ENCODE data around the gene MACROD2. TPM values are rescaled to one million over a fixed set of nuclear protein-coding genes. Genes with fewer than 3 reads are reported as not detected.

MACROD2 gene
- total RNA-seq, 1 donor from 2014 or later, result not detected

GRCh38 chr20:15287329-15287728 is 1292.0 kb downstream of the MACROD2 start:
- no peaks in the 10 kb centered on the region for H3K4me1 Mint-ChIP-seq (ENCODE audit: low read depth)

GRCh38 chr20:15288106-15288505 is 1292.8 kb downstream of the MACROD2 start:
- no peak for DNase-seq (ENCODE audit: low spot score)
- Mint-ChIP-seq H3K27ac (no peak overlapping the region), H3K4me3 (ENCODE audit: low read depth) (no peak overlapping the region), H3K36me3 (ENCODE audit: low read depth) (no peaks in the 10 kb centered on the region), H3K27me3 (ENCODE audit: low read depth) (no peaks in the 10 kb centered on the region), H3K9me3 (peaks cover 20% of the 10 kb centered on the region), H3K4me1 (ENCODE audit: low read depth) (no peaks in the 10 kb centered on the region)
- intact Hi-C loops (cut with micrococcal nuclease), result no loop called here

More at GRCh38 chr20:15287329-15287728, 1292.0 kb downstream of the MACROD2 start:
- intact Hi-C loops (cut with micrococcal nuclease), result no loop called here
- Mint-ChIP-seq H3K27me3 (ENCODE audit: low read depth) (no peaks in the 10 kb centered on the region), H3K27ac (no peak overlapping the region), H3K9me3 (peaks cover 26% of the 10 kb centered on the region), H3K36me3 (ENCODE audit: low read depth) (no peaks in the 10 kb centered on the region), H3K4me3 (ENCODE audit: low read depth) (no peak overlapping the region)
- no peak for DNase-seq (ENCODE audit: low spot score)

- peaks cover 17% of the 10 kb centered on the region for H3K9me3 Mint-ChIP-seq
- no peak overlapping the region for H3K27ac Mint-ChIP-seq
- intact Hi-C loops (cut with micrococcal nuclease), result no loop called here
Observed at GRCh38 chr20:15289337-15289736, 1294.0 kb downstream of the MACROD2 start.

GRCh38 chr20:15292405-15292804 is 1297.1 kb downstream of the MACROD2 start:
- Mint-ChIP-seq H3K4me1 (ENCODE audit: low read depth) (no peaks in the 10 kb centered on the region), H3K27ac (no peak overlapping the region)

More at GRCh38 chr20:15289337-15289736, 1294.0 kb downstream of the MACROD2 start:
- no peak for DNase-seq (ENCODE audit: low spot score)
- no peak overlapping the region for H3K4me3 Mint-ChIP-seq (ENCODE audit: low read depth)
- H3K36me3 Mint-ChIP-seq (ENCODE audit: low read depth), result no peaks in the 10 kb centered on the region
- H3K27me3 Mint-ChIP-seq (ENCODE audit: low read depth), result no peaks in the 10 kb centered on the region
- H3K4me1 Mint-ChIP-seq (ENCODE audit: low read depth), result no peaks in the 10 kb centered on the region

GRCh38 chr20:15296422-15296821 is 1301.1 kb downstream of the MACROD2 start:
- Mint-ChIP-seq H3K4me1 (ENCODE audit: low read depth) (no peaks in the 10 kb centered on the region), H3K27ac (no peak overlapping the region), H3K9me3 (peaks cover 17% of the 10 kb centered on the region), H3K4me3 (ENCODE audit: low read depth) (no peak overlapping the region), H3K27me3 (ENCODE audit: low read depth) (no peaks in the 10 kb centered on the region), H3K36me3 (ENCODE audit: low read depth) (no peaks in the 10 kb centered on the region)
- DNase-seq (ENCODE audit: low spot score), result no peak
- intact Hi-C loops (cut with micrococcal nuclease), result no loop called here

More at GRCh38 chr20:15292405-15292804, 1297.1 kb downstream of the MACROD2 start:
- no peak for DNase-seq (ENCODE audit: low spot score)
- Mint-ChIP-seq H3K4me3 (ENCODE audit: low read depth) (no peak overlapping the region), H3K36me3 (ENCODE audit: low read depth) (no peaks in the 10 kb centered on the region), H3K9me3 (peaks cover 23% of the 10 kb centered on the region), H3K27me3 (ENCODE audit: low read depth) (no peaks in the 10 kb centered on the region)
- intact Hi-C loops (cut with micrococcal nuclease), result no loop called here

- intact Hi-C loops (cut with micrococcal nuclease), result no loop called here
Observed at GRCh38 chr20:15297059-15297875, 1302.0 kb downstream of the MACROD2 start.

GRCh38 chr20:15302075-15302474 is 1306.8 kb downstream of the MACROD2 start:
- Mint-ChIP-seq H3K27me3 (ENCODE audit: low read depth) (no peaks in the 10 kb centered on the region), H3K27ac (no peak overlapping the region), H3K4me3 (ENCODE audit: low read depth) (no peak overlapping the region), H3K9me3 (peaks cover 39% of the 10 kb centered on the region), H3K36me3 (ENCODE audit: low read depth) (no peaks in the 10 kb centered on the region), H3K4me1 (ENCODE audit: low read depth) (no peaks in the 10 kb centered on the region)
- DNase-seq (ENCODE audit: low spot score), result no peak
- intact Hi-C loops (cut with micrococcal nuclease), result no loop called here

More at GRCh38 chr20:15297059-15297875, 1302.0 kb downstream of the MACROD2 start:
- Mint-ChIP-seq H3K4me3 (ENCODE audit: low read depth) (no peak overlapping the region), H3K27ac (no peak overlapping the region), H3K27me3 (ENCODE audit: low read depth) (no peaks in the 10 kb centered on the region), H3K4me1 (ENCODE audit: low read depth) (no peaks in the 10 kb centered on the region), H3K9me3 (peaks cover 24% of the 10 kb centered on the region), H3K36me3 (ENCODE audit: low read depth) (no peaks in the 10 kb centered on the region)
- no peak for DNase-seq (ENCODE audit: low spot score)

- H3K27ac Mint-ChIP-seq, result no peak overlapping the region
- H3K36me3 Mint-ChIP-seq (ENCODE audit: low read depth), result no peaks in the 10 kb centered on the region
- no peak for DNase-seq (ENCODE audit: low spot score)
- no peak overlapping the region for H3K4me3 Mint-ChIP-seq (ENCODE audit: low read depth)
- intact Hi-C loops (cut with micrococcal nuclease), result no loop called here
- no peaks in the 10 kb centered on the region for H3K27me3 Mint-ChIP-seq (ENCODE audit: low read depth)
- H3K9me3 Mint-ChIP-seq, result peaks cover 35% of the 10 kb centered on the region
- no peaks in the 10 kb centered on the region for H3K4me1 Mint-ChIP-seq (ENCODE audit: low read depth)
Observed at GRCh38 chr20:15310361-15310760, 1315.0 kb downstream of the MACROD2 start.

- Mint-ChIP-seq H3K36me3 (ENCODE audit: low read depth) (no peaks in the 10 kb centered on the region), H3K4me3 (ENCODE audit: low read depth) (no peak overlapping the region), H3K9me3 (peaks cover 32% of the 10 kb centered on the region), H3K4me1 (ENCODE audit: low read depth) (no peaks in the 10 kb centered on the region), H3K27me3 (ENCODE audit: low read depth) (no peaks in the 10 kb centered on the region), H3K27ac (no peak overlapping the region)
- intact Hi-C loops (cut with micrococcal nuclease), result no loop called here
- DNase-seq (ENCODE audit: low spot score), result no peak
Observed at GRCh38 chr20:15316556-15316955, 1321.2 kb downstream of the MACROD2 start.

- Mint-ChIP-seq H3K36me3 (ENCODE audit: low read depth) (no peaks in the 10 kb centered on the region), H3K27me3 (ENCODE audit: low read depth) (no peaks in the 10 kb centered on the region), H3K4me3 (ENCODE audit: low read depth) (no peak overlapping the region), H3K27ac (no peak overlapping the region), H3K9me3 (peaks cover 32% of the 10 kb centered on the region), H3K4me1 (ENCODE audit: low read depth) (no peaks in the 10 kb centered on the region)
- no peak for DNase-seq (ENCODE audit: low spot score)
- intact Hi-C loops (cut with micrococcal nuclease), result no loop called here
Observed at GRCh38 chr20:15317546-15318232, 1322.4 kb downstream of the MACROD2 start.

- H3K4me1 Mint-ChIP-seq (ENCODE audit: low read depth), result no peaks in the 10 kb centered on the region
Observed at GRCh38 chr20:15318682-15319081, 1323.4 kb downstream of the MACROD2 start.

GRCh38 chr20:15319439-15319838 is 1324.1 kb downstream of the MACROD2 start:
- H3K9me3 Mint-ChIP-seq, result peaks cover 24% of the 10 kb centered on the region
- no peak overlapping the region for H3K27ac Mint-ChIP-seq

More at GRCh38 chr20:15318682-15319081, 1323.4 kb downstream of the MACROD2 start:
- no peak overlapping the region for H3K27ac Mint-ChIP-seq
- no peaks in the 10 kb centered on the region for H3K36me3 Mint-ChIP-seq (ENCODE audit: low read depth)
- peaks cover 29% of the 10 kb centered on the region for H3K9me3 Mint-ChIP-seq
- no peaks in the 10 kb centered on the region for H3K27me3 Mint-ChIP-seq (ENCODE audit: low read depth)
- DNase-seq (ENCODE audit: low spot score), result no peak
- intact Hi-C loops (cut with micrococcal nuclease), result no loop called here
- no peak overlapping the region for H3K4me3 Mint-ChIP-seq (ENCODE audit: low read depth)

GRCh38 chr20:15320941-15321340 is 1325.6 kb downstream of the MACROD2 start:
- H3K4me3 Mint-ChIP-seq (ENCODE audit: low read depth), result no peak overlapping the region
- peaks cover 14% of the 10 kb centered on the region for H3K9me3 Mint-ChIP-seq
- no peaks in the 10 kb centered on the region for H3K27me3 Mint-ChIP-seq (ENCODE audit: low read depth)
- no peak overlapping the region for H3K27ac Mint-ChIP-seq
- intact Hi-C loops (cut with micrococcal nuclease), result no loop called here
- no peaks in the 10 kb centered on the region for H3K4me1 Mint-ChIP-seq (ENCODE audit: low read depth)
- DNase-seq (ENCODE audit: low spot score), result no peak
- H3K36me3 Mint-ChIP-seq (ENCODE audit: low read depth), result no peaks in the 10 kb centered on the region

More at GRCh38 chr20:15319439-15319838, 1324.1 kb downstream of the MACROD2 start:
- no peak for DNase-seq (ENCODE audit: low spot score)
- H3K27me3 Mint-ChIP-seq (ENCODE audit: low read depth), result no peaks in the 10 kb centered on the region
- intact Hi-C loops (cut with micrococcal nuclease), result no loop called here
- no peaks in the 10 kb centered on the region for H3K4me1 Mint-ChIP-seq (ENCODE audit: low read depth)
- H3K4me3 Mint-ChIP-seq (ENCODE audit: low read depth), result no peak overlapping the region
- H3K36me3 Mint-ChIP-seq (ENCODE audit: low read depth), result no peaks in the 10 kb centered on the region

All from activated T-helper 2 cell treated with anti-CD3 and anti-CD28 coated beads, Interferon-gamma antibody, Interleukin-2, Interleukin-4, amounts not matched to agents 10 μg/mL and 5 μg/mL and 100 μg/mL, durations not matched to agents 14 hours and 24 hours and 36 hours (primary cell).